Ascending aorta (tissue), 2 donors: Measurements from ENCODE around the gene CCNI. TPM values are rescaled to one million over a fixed set of nuclear protein-coding genes. Genes with fewer than 3 reads are reported as not detected.

ENCODE experiments used
- DNase-seq, 2 donors: peaks; one replicate each; pipeline ENCODE4 v3.0.0-alpha.2; 2019; ENCODE audit warnings: low spot score in 2 of 2
- H3K27ac ChIP-seq, 2 donors: fragments of 200-600 bp; sonication (generic); one replicate each; pipeline ENCODE4 v1.5.1; 2016 to 2017; ENCODE audit warnings: mild to moderate bottlenecking in 1 of 2
- H3K27me3 ChIP-seq: fragments of 200-600 bp; sonication (generic); one replicate; pipeline ENCODE4 v1.5.1; 2017
- H3K36me3 ChIP-seq, 2 donors: fragments of 200-600 bp; sonication (generic); one replicate each; pipeline ENCODE4 v1.5.1; 2016
- H3K4me1 ChIP-seq, 2 donors: fragments of 200-600 bp; sonication (generic); one replicate each; pipeline ENCODE4 v1.5.1; 2016 to 2017; ENCODE audit warnings: mild to moderate bottlenecking in 1 of 2
- H3K4me3 ChIP-seq, 2 donors: fragments of 200-600 bp; sonication (generic); one replicate each; pipeline ENCODE4 v1.5.1; 2016 to 2017; ENCODE audit warnings: mild to moderate bottlenecking in 1 of 2
- H3K9me3 ChIP-seq, 2 donors: fragments of 200-600 bp; sonication (generic); one replicate each; pipeline ENCODE4 v1.5.1; 2016
- intact Hi-C: fragments of 100-400 bp; cut with DNase I; formaldehyde crosslinking; loops from one replicate; pipeline ENCODE4 v1.15.1; 2023
- total RNA-seq: library from RNA; depleted of rRNA; stranded (reverse); fragments of >200 nt; gene quantifications from one replicate; pipeline ENCODE4 v1.1.0, GENCODE V29; 2016
- TF ChIP-seq, protein P1 (sequence below), 3 experiments: fragments of 200-600 bp in 2 of 3; fragments of 450-650 bp in 1 of 3; sonication (generic) in 2 of 3; IDR thresholded peaks; one replicate each; pipeline ENCODE4 v1.5.1; 2016 to 2019; ENCODE audit warnings: antibody characterized with exemption in 3 of 3, mild to moderate bottlenecking in 1 of 3, moderate library complexity in 1 of 3

CCNI gene
- total RNA-seq, 1 donor from 2014 or later: 140 TPM

DNA sequence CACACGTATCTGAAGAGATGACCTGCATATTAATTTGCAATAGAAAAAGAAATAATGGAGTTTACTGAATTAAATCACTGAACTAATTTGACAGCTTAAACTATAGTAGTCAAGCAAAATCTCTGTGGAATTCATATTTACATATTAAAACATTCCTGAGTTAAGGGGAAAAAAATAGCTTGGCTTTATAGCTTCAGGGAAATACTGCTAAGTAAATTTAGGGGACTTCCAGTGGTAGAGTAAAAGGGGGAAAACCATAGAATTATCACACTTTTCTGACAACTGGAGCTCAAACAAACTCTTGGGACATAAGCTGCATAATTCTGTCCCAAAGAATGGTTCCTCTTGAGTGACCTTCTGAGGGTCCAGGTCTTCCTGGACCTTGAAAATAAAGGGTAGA is 28.6 kb upstream of the CCNI start:
- intact Hi-C loops: loop anchor here (1.0 to 2.0 kb wide), 2 partner anchors 28 to 52 kb away; partner anchors contain the start of gene CCNG2
- no peak for DNase-seq
- no peaks in the 10 kb centered on the region for H3K9me3 ChIP-seq
- H3K27ac ChIP-seq: peak overlapping the region; percentile 70 to 73
- peak overlapping the region; percentile 27 to 35 for H3K4me3 ChIP-seq
- peaks cover 6 to 20% of the 10 kb centered on the region in 2 donors for H3K4me1 ChIP-seq
- H3K27me3 ChIP-seq: no peaks in the 10 kb centered on the region
- H3K36me3 ChIP-seq: no peaks in the 10 kb centered on the region
- TF ChIP-seq, protein P1, sequence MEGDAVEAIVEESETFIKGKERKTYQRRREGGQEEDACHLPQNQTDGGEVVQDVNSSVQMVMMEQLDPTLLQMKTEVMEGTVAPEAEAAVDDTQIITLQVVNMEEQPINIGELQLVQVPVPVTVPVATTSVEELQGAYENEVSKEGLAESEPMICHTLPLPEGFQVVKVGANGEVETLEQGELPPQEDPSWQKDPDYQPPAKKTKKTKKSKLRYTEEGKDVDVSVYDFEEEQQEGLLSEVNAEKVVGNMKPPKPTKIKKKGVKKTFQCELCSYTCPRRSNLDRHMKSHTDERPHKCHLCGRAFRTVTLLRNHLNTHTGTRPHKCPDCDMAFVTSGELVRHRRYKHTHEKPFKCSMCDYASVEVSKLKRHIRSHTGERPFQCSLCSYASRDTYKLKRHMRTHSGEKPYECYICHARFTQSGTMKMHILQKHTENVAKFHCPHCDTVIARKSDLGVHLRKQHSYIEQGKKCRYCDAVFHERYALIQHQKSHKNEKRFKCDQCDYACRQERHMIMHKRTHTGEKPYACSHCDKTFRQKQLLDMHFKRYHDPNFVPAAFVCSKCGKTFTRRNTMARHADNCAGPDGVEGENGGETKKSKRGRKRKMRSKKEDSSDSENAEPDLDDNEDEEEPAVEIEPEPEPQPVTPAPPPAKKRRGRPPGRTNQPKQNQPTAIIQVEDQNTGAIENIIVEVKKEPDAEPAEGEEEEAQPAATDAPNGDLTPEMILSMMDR (IDR thresholded peaks at IDR 0.05): no peak

DNA sequence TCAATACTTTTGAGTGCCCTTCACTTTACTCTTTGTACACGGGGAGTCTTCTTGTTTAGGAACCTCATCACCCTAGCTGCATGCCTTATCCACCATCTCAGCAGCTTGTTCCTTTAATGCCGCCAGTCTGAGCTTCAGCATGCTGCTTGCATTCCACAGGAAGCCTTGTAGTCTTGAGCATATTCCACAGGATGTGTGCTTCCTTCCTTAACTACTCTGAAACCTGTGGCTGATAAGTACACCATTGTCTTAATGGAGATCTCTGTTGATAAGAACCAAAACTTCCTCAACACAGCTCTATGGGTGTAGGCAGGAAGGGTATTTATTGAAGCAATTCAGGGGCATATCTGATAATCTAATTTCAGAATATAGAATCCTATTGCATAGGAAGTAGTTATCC is 24.4 kb upstream of the CCNI start:
- Histone ChIP-seq H3K27me3 (no peaks in the 10 kb centered on the region), H3K4me1 (peaks cover 6 to 18% of the 10 kb centered on the region in 2 donors), H3K9me3 (no peaks in the 10 kb centered on the region), H3K27ac (no peak overlapping the region), H3K4me3 (no peak overlapping the region), H3K36me3 (no peaks in the 10 kb centered on the region)
- intact Hi-C loops: no loop called here
- TF ChIP-seq, protein P1 (IDR thresholded peaks at IDR 0.05): no peak
- no peak for DNase-seq

DNA sequence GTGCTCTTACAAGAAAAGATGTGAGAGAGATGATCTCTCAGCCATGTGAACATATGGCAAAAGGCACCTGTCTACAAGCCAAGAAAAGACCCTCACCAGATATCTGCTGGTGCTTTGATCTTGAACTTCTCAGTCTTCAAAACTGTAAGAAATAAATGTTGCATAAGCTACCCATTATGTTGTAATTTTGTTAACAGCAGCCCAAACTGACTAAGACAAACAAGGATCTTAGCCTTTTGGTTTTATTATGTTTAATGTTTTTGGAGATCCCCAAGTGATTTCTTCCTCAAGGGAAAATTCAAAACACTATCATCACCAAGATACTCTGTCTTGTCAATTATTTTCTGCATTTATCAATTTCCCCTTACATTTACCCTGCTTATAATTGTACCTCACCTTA is 21.8 kb upstream of the CCNI start:
- TF ChIP-seq, protein P1 (IDR thresholded peaks at IDR 0.05): no peak
- Histone ChIP-seq H3K4me3 (no peak overlapping the region), H3K4me1 (peaks cover 0 to 8% of the 10 kb centered on the region in 2 donors), H3K27ac (no peak overlapping the region), H3K27me3 (no peaks in the 10 kb centered on the region), H3K9me3 (no peaks in the 10 kb centered on the region), H3K36me3 (no peaks in the 10 kb centered on the region)
- DNase-seq: no peak
- intact Hi-C loops: no loop called here

DNA sequence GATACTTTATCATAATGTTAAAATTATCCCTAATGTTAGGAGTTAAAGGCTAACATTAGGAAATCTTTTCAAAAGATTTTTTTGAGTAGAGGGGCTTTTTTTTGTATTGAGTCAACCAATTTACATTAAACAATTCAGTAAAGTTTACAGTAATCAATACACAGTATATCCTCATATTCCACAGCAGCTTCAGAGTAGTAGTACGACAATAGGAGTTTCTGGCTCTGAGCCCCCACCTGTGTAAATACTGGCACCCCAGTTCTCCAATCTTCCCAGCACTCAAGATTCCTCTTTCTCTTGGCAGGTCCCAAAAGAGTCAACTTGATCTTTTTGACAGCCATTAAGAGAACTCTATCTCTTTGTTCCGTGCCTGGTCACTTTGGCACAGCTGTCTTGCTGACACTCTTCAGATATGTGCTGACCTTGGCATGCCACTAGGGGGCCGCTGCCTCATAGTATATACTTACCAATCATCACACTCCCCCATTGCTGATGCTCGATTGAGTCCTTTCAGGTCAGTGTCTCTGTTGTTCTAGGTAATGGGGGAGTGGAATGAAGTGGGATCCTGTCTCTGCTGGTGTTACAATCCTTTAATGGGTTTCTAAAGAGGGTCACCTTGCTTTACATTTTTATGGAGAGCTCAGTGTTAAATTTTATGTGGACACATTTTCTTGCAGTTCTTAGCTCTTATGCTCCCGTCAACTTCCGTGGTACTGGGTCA is 19.5 kb upstream of the CCNI start:
- Histone ChIP-seq H3K27ac (peak overlapping the region in 1 of 2 donors; percentile 51), H3K4me3 (no peak overlapping the region), H3K4me1 (peaks cover 0 to 8% of the 10 kb centered on the region in 2 donors), H3K27me3 (no peaks in the 10 kb centered on the region), H3K9me3 (no peaks in the 10 kb centered on the region), H3K36me3 (no peaks in the 10 kb centered on the region)
- peak; percentile 34 to 90 for DNase-seq
- intact Hi-C loops: loop anchor here (1.0 to 2.0 kb wide), 3 partner anchors 20 to 108 kb away; partner anchors contain the start of genes CCNG2 and CCNI
- TF ChIP-seq, protein P1 (IDR thresholded peaks at IDR 0.05): peak; percentile 52 to 81 (median 80)

DNA sequence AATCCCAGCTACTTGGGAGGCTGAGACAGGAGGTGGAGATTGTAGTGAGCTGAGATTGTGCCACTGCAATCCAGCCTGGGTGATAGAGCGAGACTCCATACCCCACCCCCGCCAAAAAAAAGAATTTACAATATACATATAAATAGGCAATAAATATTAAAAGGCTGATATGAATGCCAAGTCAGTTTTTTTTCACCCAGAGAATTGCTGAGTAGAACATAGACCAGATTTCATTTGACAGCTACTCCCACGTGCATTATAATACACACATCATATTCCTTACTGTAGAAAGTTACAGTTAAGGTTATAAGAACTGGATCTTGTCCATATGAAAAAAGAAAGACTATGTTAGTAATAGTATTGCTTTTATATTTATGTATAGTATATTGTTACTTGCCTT is 18.7 kb upstream of the CCNI start:
- intact Hi-C loops: loop anchor here (2.0 kb wide), 2 partner anchors 20 to 62 kb away; partner anchors contain the start of genes CCNG2 and CCNI
- Histone ChIP-seq H3K4me1 (peaks cover 0 to 8% of the 10 kb centered on the region in 2 donors), H3K27me3 (no peaks in the 10 kb centered on the region), H3K4me3 (no peak overlapping the region), H3K36me3 (no peaks in the 10 kb centered on the region), H3K27ac (no peak overlapping the region), H3K9me3 (no peaks in the 10 kb centered on the region)
- DNase-seq: no peak
- TF ChIP-seq, protein P1 (IDR thresholded peaks at IDR 0.05): no peak
